ENCODE measurements around the gene NFKBIZ. TPM values are rescaled to one million over a fixed set of nuclear protein-coding genes. Genes with fewer than 3 reads are reported as not detected.

Gene NFKBIZ
- total and polyA plus RNA-seq, 11 donors: 5.6 to 44.8 (median 9.9) TPM

Other genes starting within 250 kb of the NFKBIZ start
- gene ZBTB11, start 172.4 kb upstream of the NFKBIZ start, total RNA-seq: 10 to 100 TPM in 5 of 9 donors, 1 to 10 TPM in 4; 8.6 to 12.9 (median 10.4) TPM
- 1 to 10 TPM; 4.6 to 6.0 TPM for gene ZBTB11, start 172.4 kb upstream of the NFKBIZ start, polyA plus RNA-seq
- 1,000 to 10,000 TPM in 2 of 9 donors, 100 to 1,000 TPM in 7; 673 to 1,075 (median 848) TPM for gene RPL24, start 162.8 kb upstream of the NFKBIZ start, total RNA-seq
- gene RPL24, start 162.8 kb upstream of the NFKBIZ start, polyA plus RNA-seq: 1,000 to 10,000 TPM; 2,429 to 2,669 TPM
- 10 to 100 TPM in 3 of 9 donors, 1 to 10 TPM in 6; 5.1 to 12.3 (median 6.9) TPM for gene CEP97, start 124.9 kb upstream of the NFKBIZ start, total RNA-seq
- 1 to 10 TPM; 1.9 to 3.3 TPM for gene CEP97, start 124.9 kb upstream of the NFKBIZ start, polyA plus RNA-seq
- gene NXPE3, start 70.3 kb upstream of the NFKBIZ start, total RNA-seq: 10 to 100 TPM; 24.0 to 43.8 (median 36.4) TPM
- gene NXPE3, start 70.3 kb upstream of the NFKBIZ start, polyA plus RNA-seq: 10 to 100 TPM; 13.3 to 18.1 TPM